Activated CD4-positive, alpha-beta T cell treated with anti-CD3 and anti-CD28 coated beads, Interleukin-10, Interleukin-2, amounts not matched to agents 100 ng/mL and 50 ng/mL, durations not matched to agents 16 hours and 8 hours (primary cell): ENCODE results near the gene C1orf21.

Source experiments
- DNase-seq: peaks from one replicate; pipeline ENCODE4 v3.0.0-alpha.2; 2020

Gene C1orf21

DNA sequence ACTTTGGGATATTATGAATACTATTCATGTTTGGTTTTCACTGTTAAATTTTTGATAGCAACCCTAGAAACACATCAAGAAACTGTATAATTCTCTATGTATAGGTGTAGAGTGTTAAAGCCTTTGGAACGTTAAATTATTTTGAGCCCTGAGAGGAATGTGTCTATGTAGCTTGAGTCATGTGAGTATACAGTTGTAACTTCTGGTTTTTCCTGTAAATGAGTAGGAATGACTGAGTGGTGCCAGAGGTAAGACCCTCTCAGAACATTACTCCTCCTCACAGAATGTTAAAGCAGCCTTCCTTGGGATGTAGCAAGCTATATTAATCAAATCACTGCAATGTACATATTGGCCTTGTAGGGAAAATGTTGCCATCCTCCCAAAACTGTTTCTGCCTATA lies 69.0 kb downstream of the C1orf21 start:
- no peak for DNase-seq

DNA sequence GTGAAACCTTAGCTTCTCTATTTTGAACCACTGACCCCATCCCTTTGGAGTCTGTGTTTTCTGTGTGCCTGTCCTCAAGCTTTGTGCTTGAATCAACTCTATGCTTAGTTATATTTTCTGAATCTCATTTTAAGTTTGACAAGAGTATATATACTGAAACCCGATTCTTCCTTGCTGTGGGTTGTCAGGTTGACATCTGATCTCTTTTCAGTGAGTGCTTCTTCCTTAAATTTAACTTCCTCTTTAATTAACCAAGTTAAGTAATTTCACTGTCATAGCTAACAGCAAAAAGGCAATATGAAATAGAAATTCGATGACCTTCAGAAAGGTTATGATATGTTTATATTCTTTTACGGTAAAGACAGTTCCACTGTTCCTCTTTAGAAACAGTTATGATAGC lies 69.4 kb downstream of the C1orf21 start:
- no peak for DNase-seq

DNA sequence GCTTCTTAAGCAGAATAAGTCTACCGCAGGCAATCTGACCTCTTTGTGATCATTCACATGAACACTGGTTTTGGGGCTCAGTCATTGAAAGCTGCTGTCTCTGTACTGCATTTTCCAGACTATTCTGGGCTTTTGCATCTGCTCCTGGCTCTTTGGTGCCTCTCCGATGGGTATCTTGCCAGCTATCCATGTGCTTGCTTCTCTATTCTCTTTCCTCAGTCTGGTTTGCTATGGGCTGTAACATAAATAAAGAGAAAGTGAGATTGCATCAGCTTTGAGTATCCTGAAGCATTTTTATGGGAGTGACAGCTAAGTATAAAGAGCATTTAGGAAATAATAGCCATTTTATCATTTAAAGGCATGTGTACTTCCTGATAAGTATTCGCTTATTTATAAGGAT lies 70.7 kb downstream of the C1orf21 start:
- DNase-seq, result no peak

DNA sequence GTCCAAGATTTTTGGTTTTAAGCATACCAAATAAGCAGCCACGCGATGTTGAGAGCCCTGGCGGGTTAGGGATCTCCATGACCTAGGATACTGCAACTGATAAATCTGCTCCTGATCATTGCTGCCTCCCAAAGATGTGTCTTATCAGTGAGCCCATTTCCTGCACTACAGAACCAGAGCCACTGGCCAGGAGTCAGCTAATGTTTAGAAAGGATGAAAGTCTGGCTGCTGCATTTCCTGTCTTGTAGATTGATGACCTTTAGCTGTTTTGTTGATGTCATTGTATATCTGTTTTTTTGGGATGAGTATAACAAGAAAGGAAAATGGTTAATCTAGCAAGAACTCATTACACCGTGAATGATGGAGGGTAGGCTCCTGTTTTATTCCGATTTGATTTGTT lies 74.5 kb downstream of the C1orf21 start:
- DNase-seq, result no peak

GRCh38 chr1:184462155-184462554 lies 75.3 kb downstream of the C1orf21 start:
- no peak for DNase-seq

DNA sequence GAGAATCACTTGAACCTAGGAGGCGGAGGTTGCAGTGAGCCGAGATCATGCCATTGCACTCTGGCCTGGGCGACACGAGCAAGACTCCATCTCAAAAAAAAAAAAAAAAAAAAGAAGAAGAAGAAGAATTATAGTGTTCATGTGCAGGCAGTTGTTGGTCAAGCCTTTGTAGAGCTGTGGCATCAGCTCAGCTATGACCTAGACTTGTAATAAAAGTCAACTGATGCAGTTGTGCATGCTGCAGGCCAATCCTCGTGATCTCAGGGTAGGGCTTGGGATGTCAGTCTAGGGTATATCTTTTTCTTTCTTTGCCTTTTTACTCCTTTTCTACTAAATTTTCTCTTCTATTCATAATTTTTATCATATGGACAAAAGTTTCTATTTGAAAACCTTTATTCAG lies 76.2 kb downstream of the C1orf21 start:
- no peak for DNase-seq

DNA sequence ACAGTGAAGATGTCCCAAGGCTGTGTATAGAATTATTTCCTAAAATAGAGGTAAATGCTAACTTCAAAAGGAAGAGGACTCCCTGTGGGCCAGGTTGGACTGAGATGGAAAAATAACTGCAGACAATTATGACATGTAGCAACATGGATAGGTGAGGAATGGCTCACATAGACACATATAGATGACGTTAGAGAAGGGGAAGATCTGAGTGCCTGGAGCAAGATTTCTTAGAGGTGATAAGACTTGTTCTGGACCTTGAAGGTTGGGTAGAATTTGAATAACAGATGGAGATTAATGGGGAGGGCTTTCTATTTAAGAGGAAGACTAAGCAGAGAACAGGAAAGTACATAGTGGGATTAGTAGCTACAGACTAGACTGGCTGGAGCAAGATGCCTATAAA lies 76.9 kb downstream of the C1orf21 start:
- no peak for DNase-seq

DNA sequence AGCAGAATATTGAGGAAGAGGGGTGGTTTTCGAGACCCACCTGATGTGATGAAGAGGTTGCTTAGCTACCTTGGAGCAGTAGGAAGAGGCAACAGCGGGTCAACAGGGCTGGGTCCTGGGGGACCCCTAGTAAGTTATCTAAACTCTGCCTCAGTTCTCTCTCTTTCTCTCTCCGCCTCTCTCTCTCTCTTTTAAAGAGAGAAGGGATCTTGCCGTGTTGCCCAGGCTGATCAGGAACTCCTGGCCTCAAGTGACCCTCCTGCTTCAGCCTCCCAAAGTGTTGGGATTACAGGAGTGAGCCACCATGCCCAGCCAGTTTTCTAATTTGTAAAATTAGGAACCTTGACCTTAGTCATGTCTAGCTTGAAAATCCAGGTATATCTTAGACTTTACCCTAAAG lies 77.9 kb downstream of the C1orf21 start:
- no peak for DNase-seq

DNA sequence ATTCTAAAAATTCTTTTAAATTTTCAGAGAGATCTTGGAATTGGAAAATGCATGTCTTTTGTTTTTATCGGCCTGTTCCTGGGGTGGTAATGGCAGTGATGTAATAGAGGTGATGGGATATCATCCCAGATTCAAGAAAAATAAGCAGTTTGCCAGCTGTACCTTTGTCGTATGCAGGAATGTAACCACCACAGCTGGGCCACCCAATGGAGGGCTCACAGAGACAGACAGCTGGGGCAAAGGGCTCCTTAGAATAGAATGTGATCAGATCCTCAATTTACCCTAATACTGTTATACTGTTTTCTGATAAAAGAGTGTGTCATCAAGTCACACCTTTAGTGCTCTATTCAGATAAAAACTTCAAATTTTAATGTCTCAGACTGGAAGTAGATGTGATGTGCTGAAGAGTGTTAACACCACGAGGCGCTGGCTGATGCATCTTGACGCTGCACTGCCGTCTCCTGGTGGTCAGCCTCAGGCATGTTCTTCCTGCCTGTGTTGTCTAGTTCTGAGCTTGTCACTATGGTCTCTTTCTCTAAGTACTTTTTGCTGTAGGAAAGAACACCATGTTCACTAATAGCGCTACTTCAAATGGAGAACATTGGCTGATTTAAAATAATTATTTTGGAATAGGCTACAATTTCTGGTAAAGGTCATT lies 78.8 kb downstream of the C1orf21 start:
- no peak for DNase-seq

DNA sequence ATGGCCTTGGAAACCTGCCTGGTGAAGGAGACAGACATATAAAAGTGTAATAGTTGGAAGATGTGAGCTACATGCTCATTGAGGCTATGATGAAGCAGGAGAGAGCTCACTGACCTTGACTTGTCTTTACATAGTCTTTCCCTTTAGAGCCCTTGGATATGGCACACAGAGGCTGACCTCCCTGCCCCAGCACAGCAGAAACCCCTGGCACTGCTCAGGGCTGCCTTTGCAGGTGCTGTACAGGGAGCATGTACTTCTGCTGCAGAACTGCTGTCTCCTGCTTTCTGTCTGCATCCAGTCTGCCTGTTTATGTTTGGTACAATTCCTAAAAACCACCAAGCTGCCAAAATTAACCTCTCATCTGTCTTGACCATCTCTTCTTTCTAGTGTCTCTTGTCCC lies 80.5 kb downstream of the C1orf21 start:
- no peak for DNase-seq

DNA sequence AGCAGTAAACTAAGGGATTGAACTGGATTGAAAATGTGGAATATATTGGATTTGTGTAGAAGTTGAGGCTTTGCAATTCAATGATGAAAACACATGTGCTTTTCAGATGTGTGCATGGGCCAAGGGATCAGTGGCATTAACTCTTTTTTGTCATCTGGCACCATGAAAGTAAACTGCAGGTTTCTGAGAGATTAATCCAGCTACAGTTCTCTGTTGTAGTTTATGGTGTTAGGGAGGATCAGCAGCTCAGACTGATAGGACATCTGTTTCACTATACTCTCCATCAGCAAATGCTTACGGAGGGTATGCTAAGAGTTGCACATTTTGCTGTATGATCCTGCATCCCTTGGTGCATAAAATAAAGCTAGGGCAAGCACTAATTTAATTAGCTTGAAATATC lies 82.6 kb downstream of the C1orf21 start:
- DNase-seq, result no peak

DNA sequence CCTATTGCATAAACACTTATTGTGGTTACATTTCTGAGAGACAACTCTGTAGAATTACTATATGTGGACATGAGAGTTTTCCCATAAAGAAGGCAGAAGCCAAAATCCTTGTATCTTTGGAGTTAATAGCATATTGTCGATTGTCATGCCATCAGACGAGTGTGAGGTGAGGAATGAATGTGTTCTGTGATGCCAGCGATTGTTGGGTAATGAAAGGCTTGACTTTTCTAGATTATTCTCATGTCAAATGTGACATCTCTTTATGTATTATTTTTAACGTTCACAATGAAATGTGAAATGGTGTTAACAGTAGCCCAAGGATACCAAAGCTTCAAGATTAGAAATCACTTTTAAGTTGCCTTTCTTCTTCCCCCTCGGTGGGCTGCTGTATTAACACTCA lies 84.9 kb downstream of the C1orf21 start:
- DNase-seq, result no peak

- DNase-seq, result no peak
These were observed 85.3 kb downstream of the C1orf21 start for GRCh38 chr1:184472136-184472535.

GRCh38 chr1:184473176-184473966 lies 86.5 kb downstream of the C1orf21 start:
- no peak for DNase-seq

DNA sequence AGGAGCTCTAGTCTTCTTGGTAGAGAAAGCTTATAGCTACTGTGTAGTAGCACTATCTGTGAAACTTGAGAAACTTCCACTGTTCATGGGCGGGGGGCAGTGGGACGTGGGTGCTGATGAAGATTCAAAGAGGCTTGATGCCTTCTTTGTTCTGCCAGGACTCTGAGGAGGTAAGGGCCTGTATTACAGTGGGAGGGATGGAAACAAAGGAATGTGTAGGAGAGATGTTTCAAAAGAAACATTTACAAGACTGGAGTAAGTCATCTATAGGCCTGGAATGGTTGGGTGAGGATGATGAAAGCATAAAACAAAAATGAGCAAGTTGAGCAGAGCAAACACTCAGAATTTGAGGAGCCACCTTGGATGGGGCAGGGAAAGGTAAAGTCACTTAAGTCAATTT lies 89.4 kb downstream of the C1orf21 start:
- no peak for DNase-seq

- no peak for DNase-seq
These were observed 92.8 kb downstream of the C1orf21 start for GRCh38 chr1:184479435-184480167.

DNA sequence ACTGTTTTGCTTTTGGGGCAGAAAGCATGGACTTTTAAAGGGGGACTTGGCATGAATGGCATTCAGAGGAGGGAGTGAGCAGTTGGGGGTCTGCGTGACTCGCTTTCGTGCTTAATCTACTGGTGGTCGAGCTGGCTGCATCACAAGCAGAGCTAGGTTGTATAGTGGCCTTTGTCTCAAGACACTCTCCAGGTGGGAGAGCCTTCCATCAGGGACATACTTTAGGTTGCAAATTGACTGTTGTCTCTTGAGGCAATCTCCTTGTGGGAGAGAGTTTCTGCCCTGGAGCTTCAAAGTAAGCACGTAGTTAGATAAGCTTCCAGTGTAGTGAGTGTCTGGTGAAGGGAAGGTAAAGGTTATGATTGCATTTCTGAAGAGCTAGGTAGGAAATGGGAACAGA lies 93.9 kb downstream of the C1orf21 start:
- no peak for DNase-seq

- no peak for DNase-seq
These were observed 95.3 kb downstream of the C1orf21 start for GRCh38 chr1:184482136-184482535.

DNA sequence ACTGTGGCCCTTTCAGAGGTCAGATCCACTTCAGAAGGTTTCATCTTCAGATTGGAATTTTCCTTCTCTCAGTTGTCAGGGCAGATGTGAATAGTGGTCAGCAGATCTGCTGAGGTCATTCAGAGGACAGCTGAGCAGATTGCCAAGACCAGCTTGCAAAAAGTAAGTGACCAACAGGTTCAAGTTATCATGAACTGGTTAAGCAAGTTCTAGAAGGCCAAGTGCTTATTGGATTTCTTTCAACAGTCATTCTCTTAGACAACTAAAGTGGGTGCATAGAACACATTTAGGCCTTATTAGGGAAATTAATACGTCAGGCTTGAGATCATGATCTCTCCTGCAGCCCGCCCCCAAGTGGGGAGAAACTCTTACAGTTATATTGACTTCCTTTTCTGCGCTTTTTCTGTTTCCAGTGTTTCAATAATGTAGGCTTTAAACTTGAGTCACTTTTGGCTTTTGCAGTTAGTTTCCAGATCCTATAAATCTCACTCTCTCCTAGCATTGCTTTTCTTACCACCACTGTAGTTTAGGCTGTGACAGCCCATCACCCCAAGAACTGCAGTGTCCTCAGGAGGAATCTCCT lies 96.4 kb downstream of the C1orf21 start:
- no peak for DNase-seq

DNA sequence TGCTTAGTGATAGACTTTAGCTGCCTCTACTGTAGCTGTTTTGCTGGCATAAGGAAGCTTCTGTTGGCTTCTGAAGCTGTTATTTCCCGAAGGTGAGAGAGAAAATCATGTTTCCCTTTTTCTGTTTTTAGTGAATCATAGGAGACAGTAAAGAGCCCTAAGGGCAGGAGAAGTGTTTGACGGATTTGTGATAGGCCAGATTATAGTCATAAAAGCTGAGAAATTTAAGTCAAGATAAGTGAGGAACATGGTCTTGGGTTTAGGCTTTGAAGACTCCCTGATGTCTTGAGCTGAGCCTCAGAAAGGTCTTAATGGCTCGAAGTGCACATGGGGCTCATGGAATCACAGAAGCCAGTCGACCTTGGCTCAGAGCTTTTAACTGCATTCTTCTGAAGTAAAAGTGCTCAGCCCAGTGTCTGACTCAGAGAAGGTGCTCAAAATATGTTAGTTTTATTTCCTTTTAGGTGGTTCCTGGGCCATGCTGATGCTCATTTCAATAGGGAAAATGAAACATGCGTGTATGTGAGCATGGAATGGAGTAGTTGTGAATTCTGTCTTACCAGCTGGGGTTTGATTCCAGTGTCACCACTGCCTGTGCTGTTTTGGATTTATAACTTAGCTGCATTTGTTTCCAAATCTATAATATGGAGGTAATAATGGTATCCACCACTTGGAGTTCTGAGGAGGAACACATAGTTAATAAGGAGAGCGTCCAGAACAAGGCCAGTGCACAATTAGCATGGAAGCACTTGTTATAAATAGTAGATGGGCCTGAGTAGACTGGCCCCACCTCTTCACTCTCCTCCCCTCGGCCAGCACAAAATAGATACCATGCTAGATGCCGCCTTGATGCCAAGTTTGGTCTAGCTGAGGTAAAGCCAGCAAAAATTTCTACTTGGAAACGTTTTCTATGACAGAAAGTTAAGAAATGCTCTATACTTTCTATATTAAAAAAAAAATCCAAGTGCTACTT lies 99.2 kb downstream of the C1orf21 start:
- DNase-seq, result no peak

GRCh38 chr1:184486761-184487445 lies 100.1 kb downstream of the C1orf21 start:
- DNase-seq, result no peak
